Panc1 (cell line): ENCODE data around the gene SYTL5. TPM values are rescaled to one million over a fixed set of nuclear protein-coding genes. Genes with fewer than 3 reads are reported as not detected.

Experiments
- ATAC-seq: fragments of 200-7000 bp; cut with Tn5 transposase; 2 replicates; pipeline ENCODE4 v1.9.1; 2020; ENCODE audit warnings: mild to moderate bottlenecking, moderate library complexity
- BruUV-seq: library from RNA; stranded (reverse); fragments of 400-500 nt; replicated peaks from 2 replicates; lab custom pipeline; 2021; lab: Mats Ljungman, UMichigan
- CTCF ChIA-PET: fragments of 300-600 bp; sonication (Branson Sonifier 250); formaldehyde crosslinking; loops from one replicate; lab custom pipeline; 2022; ENCODE audit warnings: antibody characterized with exemption; lab: Charles Lee
- POLR2A ChIA-PET: fragments of 300-600 bp; sonication (Branson Sonifier 250); formaldehyde crosslinking; loops from one replicate; lab custom pipeline; 2022; ENCODE audit warnings: antibody characterized with exemption; lab: Charles Lee
- DNase-seq: peaks from one replicate; pipeline ENCODE4 v3.0.0-alpha.2; 2010; ENCODE audit warnings: low read depth, low spot score
- H3K27ac ChIP-seq: 2 replicates; pipeline ENCODE4 v1.5.1; 2011; ENCODE audit warnings: mild to moderate bottlenecking, low read length, inconsistent platforms
- H3K27me3 ChIP-seq: fragments of 200-500 bp; sonication (Bioruptor generic); 2 replicates; pipeline ENCODE4 v1.6.0; 2014; ENCODE audit warnings: low read length, inconsistent platforms; ENCODE audit not compliant: control insufficient read depth, insufficient read depth
- H3K36me3 ChIP-seq: fragments of 200-500 bp; sonication (Bioruptor generic); 2 replicates; pipeline ENCODE4 v1.5.1; 2014; ENCODE audit warnings: inconsistent platforms, mild to moderate bottlenecking, low read length, moderate library complexity; ENCODE audit not compliant: control insufficient read depth, insufficient read depth
- H3K4me1 ChIP-seq: 2 replicates; pipeline ENCODE4 v1.5.1; 2011; ENCODE audit warnings: inconsistent platforms, mild to moderate bottlenecking, low read length, moderate library complexity; ENCODE audit not compliant: control insufficient read depth, insufficient read depth
- H3K4me3 ChIP-seq, 2 experiments: 2 replicates each; pipeline ENCODE4 v1.5.1; 2011 to 2012; ENCODE audit warnings: low read depth in 2 of 2, low read length in 2 of 2, mild to moderate bottlenecking in 2 of 2, inconsistent platforms in 1 of 2, moderate library complexity in 1 of 2
- H3K9me3 ChIP-seq: fragments of 200-500 bp; sonication (Bioruptor generic); 2 replicates; pipeline ENCODE4 v1.5.1; 2014; ENCODE audit warnings: low read depth, mild to moderate bottlenecking, inconsistent platforms, low read length, moderate library complexity; ENCODE audit not compliant: control insufficient read depth, insufficient read depth
- POLR2AphosphoS5 ChIP-seq: IDR thresholded peaks from 2 replicates; pipeline ENCODE4 v1.6.1; 2012; ENCODE audit warnings: mild to moderate bottlenecking, low read depth, low read length, moderate library complexity
- SIN3A ChIP-seq: IDR thresholded peaks from 2 replicates; pipeline ENCODE4 v1.6.1; 2012; ENCODE audit warnings: low read depth, mild to moderate bottlenecking, low read length, moderate library complexity, borderline replicate concordance; ENCODE audit not compliant: insufficient read depth
- TCF7L2 ChIP-seq: IDR thresholded peaks from 2 replicates; pipeline ENCODE4 v1.6.1; 2011; ENCODE audit warnings: mild to moderate bottlenecking, low read depth, low read length, inconsistent platforms
- in situ Hi-C: cut with HindIII; loops from 2 replicates; pipeline ENCODE4 v1.10.0; 2016; ENCODE audit warnings: low sequenced_read_pairs, low pct_unique_long_range_greater_than_20kb
- intact Hi-C: fragments of 100-400 bp; cut with micrococcal nuclease; formaldehyde crosslinking; loops from one replicate; pipeline ENCODE4 v1.10.0; 2022; ENCODE audit not compliant: unreplicated experiment
- total RNA-seq: library from RNA; stranded (reverse); gene quantifications from one replicate; pipeline ENCODE4 v1.2.1, GENCODE V29; 2021; ENCODE audit not compliant: unreplicated experiment
- TF ChIP-seq, protein P1 (sequence below), 2 experiments: IDR thresholded peaks; 2 replicates each; pipeline ENCODE4 v1.6.1; 2011 to 2012; ENCODE audit warnings: low read depth in 2 of 2, control low read depth in 1 of 2, low read length in 1 of 2, mild to moderate bottlenecking in 1 of 2, moderate library complexity in 1 of 2; ENCODE audit not compliant: insufficient read depth in 1 of 2
- TF ChIP-seq, protein P2 (sequence below): fragments of 450-650 bp; IDR thresholded peaks from 2 replicates; pipeline ENCODE4 v1.5.1; 2017; ENCODE audit warnings: mild to moderate bottlenecking

The SYTL5 gene
- total RNA-seq, 1 experiment from 2014 or later, result 0.08 TPM

DNA sequence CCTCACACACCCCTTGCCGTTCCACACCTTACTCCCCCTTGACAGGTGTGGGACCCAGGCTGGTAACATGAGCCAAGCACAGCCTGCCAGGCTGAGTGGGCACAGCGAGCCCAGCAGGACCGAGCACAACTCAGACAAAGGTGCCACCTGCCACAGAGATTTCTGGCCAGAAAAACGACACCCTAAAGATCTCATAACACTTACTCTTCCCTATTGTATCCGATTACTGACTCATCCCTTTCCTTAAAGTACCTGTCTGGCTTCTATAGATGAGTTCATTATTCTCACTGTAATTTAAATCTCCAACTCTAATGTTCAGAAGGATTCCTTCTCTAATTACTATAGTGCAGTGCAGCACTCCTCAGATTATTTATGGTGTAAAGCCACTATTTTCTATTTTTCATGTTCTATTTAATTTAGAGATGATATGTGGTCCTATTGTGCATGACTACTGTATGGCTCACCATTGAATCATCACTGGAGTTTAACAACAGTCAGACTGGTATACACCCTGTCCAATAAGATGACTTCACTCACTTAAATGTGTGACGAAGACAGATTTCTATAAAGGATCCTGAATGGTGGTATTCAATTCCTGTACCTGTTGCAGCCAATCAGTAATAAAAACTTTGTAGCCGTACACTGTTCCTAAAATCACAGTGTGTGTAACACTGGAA is 7.6 kb upstream of the SYTL5 start:
- TF ChIP-seq SIN3A, result no peak
- TF ChIP-seq, protein P1, sequence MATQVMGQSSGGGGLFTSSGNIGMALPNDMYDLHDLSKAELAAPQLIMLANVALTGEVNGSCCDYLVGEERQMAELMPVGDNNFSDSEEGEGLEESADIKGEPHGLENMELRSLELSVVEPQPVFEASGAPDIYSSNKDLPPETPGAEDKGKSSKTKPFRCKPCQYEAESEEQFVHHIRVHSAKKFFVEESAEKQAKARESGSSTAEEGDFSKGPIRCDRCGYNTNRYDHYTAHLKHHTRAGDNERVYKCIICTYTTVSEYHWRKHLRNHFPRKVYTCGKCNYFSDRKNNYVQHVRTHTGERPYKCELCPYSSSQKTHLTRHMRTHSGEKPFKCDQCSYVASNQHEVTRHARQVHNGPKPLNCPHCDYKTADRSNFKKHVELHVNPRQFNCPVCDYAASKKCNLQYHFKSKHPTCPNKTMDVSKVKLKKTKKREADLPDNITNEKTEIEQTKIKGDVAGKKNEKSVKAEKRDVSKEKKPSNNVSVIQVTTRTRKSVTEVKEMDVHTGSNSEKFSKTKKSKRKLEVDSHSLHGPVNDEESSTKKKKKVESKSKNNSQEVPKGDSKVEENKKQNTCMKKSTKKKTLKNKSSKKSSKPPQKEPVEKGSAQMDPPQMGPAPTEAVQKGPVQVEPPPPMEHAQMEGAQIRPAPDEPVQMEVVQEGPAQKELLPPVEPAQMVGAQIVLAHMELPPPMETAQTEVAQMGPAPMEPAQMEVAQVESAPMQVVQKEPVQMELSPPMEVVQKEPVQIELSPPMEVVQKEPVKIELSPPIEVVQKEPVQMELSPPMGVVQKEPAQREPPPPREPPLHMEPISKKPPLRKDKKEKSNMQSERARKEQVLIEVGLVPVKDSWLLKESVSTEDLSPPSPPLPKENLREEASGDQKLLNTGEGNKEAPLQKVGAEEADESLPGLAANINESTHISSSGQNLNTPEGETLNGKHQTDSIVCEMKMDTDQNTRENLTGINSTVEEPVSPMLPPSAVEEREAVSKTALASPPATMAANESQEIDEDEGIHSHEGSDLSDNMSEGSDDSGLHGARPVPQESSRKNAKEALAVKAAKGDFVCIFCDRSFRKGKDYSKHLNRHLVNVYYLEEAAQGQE (IDR thresholded peaks at IDR 0.05; ENCODE audit: insufficient read depth in 1 of 2, low read depth in 2 of 2, low read length in 1 of 2), result no peak
- TF ChIP-seq POLR2AphosphoS5, result no peak
- no peak for TF ChIP-seq TCF7L2
- TF ChIP-seq, protein P2, sequence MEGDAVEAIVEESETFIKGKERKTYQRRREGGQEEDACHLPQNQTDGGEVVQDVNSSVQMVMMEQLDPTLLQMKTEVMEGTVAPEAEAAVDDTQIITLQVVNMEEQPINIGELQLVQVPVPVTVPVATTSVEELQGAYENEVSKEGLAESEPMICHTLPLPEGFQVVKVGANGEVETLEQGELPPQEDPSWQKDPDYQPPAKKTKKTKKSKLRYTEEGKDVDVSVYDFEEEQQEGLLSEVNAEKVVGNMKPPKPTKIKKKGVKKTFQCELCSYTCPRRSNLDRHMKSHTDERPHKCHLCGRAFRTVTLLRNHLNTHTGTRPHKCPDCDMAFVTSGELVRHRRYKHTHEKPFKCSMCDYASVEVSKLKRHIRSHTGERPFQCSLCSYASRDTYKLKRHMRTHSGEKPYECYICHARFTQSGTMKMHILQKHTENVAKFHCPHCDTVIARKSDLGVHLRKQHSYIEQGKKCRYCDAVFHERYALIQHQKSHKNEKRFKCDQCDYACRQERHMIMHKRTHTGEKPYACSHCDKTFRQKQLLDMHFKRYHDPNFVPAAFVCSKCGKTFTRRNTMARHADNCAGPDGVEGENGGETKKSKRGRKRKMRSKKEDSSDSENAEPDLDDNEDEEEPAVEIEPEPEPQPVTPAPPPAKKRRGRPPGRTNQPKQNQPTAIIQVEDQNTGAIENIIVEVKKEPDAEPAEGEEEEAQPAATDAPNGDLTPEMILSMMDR, result no peak
- Histone ChIP-seq H3K36me3 (no peaks in the 10 kb centered on the region), H3K9me3 (no peaks in the 10 kb centered on the region), H3K27me3 (no peaks in the 10 kb centered on the region), H3K4me3 (no peak overlapping the region), H3K27ac (no peak overlapping the region), H3K4me1 (no peaks in the 10 kb centered on the region)
- in situ Hi-C loops (no loop called here), intact Hi-C loops (no loop called here)
- CTCF ChIA-PET, result no interaction called here
- ATAC-seq, result no peak
- no peak for DNase-seq
- no TSS peak for BruUV-seq
- POLR2A ChIA-PET, result no interaction called here

DNA sequence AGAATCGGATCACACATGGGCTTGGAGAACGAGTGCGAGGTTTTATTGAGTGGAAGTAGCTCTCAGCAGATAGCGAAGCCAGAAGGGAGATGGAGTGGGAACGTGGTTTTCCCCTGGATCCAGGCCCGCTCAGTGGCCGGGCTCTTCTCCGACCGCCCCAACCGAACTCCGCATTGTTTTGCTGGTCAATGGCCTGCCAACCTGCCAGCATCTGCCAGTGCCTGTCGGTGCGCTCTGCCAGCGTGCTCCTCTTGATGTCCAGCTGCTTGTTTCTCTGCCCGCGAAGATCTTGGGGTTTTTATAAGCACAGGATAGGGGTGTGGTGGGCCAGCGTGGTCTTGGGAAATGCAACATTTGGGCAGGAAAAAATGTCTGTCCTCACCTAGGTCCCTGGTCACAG is 5.6 kb upstream of the SYTL5 start:
- ATAC-seq, result no peak
- no peaks in the 10 kb centered on the region for H3K4me1 ChIP-seq
- no peaks in the 10 kb centered on the region for H3K36me3 ChIP-seq
- TF ChIP-seq TCF7L2 (no peak), POLR2AphosphoS5 (no peak)
- H3K27me3 ChIP-seq, result no peaks in the 10 kb centered on the region
- no peak overlapping the region for H3K4me3 ChIP-seq
- H3K9me3 ChIP-seq, result no peaks in the 10 kb centered on the region
- in situ Hi-C loops (no loop called here), intact Hi-C loops (no loop called here)
- no TSS peak for BruUV-seq
- no peak overlapping the region for H3K27ac ChIP-seq
- ChIA-PET POLR2A (no interaction called here), CTCF (no interaction called here)
- DNase-seq, result no peak

DNA sequence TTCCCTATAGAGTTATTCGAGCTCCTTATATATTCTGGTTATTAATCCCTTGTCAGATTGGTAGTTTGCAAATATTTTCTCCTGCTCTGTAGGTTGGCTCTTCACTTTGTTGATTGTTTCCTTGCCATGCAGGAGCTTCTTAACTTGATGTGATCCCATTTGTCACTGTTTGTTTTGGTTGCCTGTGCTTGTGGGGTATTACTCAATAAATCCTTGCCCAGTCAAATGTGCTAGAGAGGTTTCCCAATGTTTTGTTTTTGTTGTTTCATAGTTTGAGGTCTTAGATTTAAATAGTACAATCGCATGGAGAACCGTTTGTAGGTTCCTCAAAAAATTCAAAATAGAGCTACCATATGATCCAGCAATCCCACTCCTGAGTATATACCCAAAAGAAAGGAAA is 2.3 kb upstream of the SYTL5 start:
- Histone ChIP-seq H3K27ac (no peak overlapping the region), H3K36me3 (no peaks in the 10 kb centered on the region), H3K4me3 (no peak overlapping the region), H3K27me3 (no peaks in the 10 kb centered on the region), H3K4me1 (no peaks in the 10 kb centered on the region), H3K9me3 (no peaks in the 10 kb centered on the region)
- in situ Hi-C loops, result no loop called here
- ChIA-PET POLR2A (no interaction called here), CTCF (no interaction called here)
- DNase-seq (no peak), ATAC-seq (no peak)
- TF ChIP-seq SIN3A, result no peak
- TF ChIP-seq, protein P1 (IDR thresholded peaks at IDR 0.05; ENCODE audit: insufficient read depth in 1 of 2, low read depth in 2 of 2, low read length in 1 of 2), result no peak
- TF ChIP-seq POLR2AphosphoS5, result no peak
- no TSS peak for BruUV-seq
- intact Hi-C loops, result no loop called here
